Measurements from ENCODE around the gene CRK. TPM values are rescaled to one million over a fixed set of nuclear protein-coding genes. Genes with fewer than 3 reads are reported as not detected.

The CRK gene
- polyA plus RNA-seq, 1 experiment = 110 TPM

- POLR2A ChIA-PET = interaction anchor here (1.1 kb wide), 1 partner anchor 16 kb away, joined by 4 read pairs; no protein-coding TSS in a partner anchor
These were observed 38.8 kb upstream of the CRK start for GRCh38 chr17:1494736-1495253.

GRCh38 chr17:1494203-1494602 is 38.2 kb upstream of the CRK start:
- POLR2A ChIA-PET = no interaction called here

More at GRCh38 chr17:1494736-1495253, 38.8 kb upstream of the CRK start:
- H3K27me3 ChIP-seq (ENCODE audit: control insufficient read depth, insufficient read depth, low read length) = no peaks in the 10 kb centered on the region
- CTCF ChIA-PET = interaction anchor here (0.6 to 1.4 kb wide), 2 partner anchors 21 to 133 kb away, joined by 3 read pairs; no protein-coding TSS in a partner anchor
- peaks cover 3% of the 10 kb centered on the region; the same call in 1 of the 2 replicates for H3K9me3 ChIP-seq (ENCODE audit: control insufficient read depth, insufficient read depth, low read length)
- no peak for DNase-seq (ENCODE audit: low read depth, low spot score)
- no peak overlapping the region for H3K27ac ChIP-seq (ENCODE audit: low read depth, low read length)
- H3K4me3 ChIP-seq (ENCODE audit: low read depth, low read length) = no peak overlapping the region
- TF ChIP-seq CTCF (IDR thresholded peaks at IDR 0.05; ENCODE audit: low read depth, low read length) = no peak

GRCh38 chr17:1493291-1493980 is 37.4 kb upstream of the CRK start:
- ChIA-PET CTCF (no interaction called here), POLR2A (interaction anchor here (1.0 kb wide), 1 partner anchor 23 kb away, joined by 3 read pairs; the partner anchor contains the start of gene INPP5K)
- H3K4me3 ChIP-seq (ENCODE audit: low read depth, low read length) = no peak overlapping the region
- no peaks in the 10 kb centered on the region for H3K27me3 ChIP-seq (ENCODE audit: control insufficient read depth, insufficient read depth, low read length)
- peaks cover 3% of the 10 kb centered on the region; the same call in 1 of the 2 replicates for H3K9me3 ChIP-seq (ENCODE audit: control insufficient read depth, insufficient read depth, low read length)
- no peak for TF ChIP-seq CTCF (IDR thresholded peaks at IDR 0.05; ENCODE audit: low read depth, low read length)
- H3K27ac ChIP-seq (ENCODE audit: low read depth, low read length) = no peak overlapping the region
- DNase-seq (ENCODE audit: low read depth, low spot score) = no peak

More at GRCh38 chr17:1494203-1494602, 38.2 kb upstream of the CRK start:
- Histone ChIP-seq H3K9me3 (ENCODE audit: control insufficient read depth, insufficient read depth, low read length) (peaks cover 3% of the 10 kb centered on the region; the same call in 1 of the 2 replicates), H3K27me3 (ENCODE audit: control insufficient read depth, insufficient read depth, low read length) (no peaks in the 10 kb centered on the region), H3K27ac (ENCODE audit: low read depth, low read length) (no peak overlapping the region), H3K4me3 (ENCODE audit: low read depth, low read length) (no peak overlapping the region)
- no peak for DNase-seq (ENCODE audit: low read depth, low spot score)
- no peak for TF ChIP-seq CTCF (IDR thresholded peaks at IDR 0.05; ENCODE audit: low read depth, low read length)
- CTCF ChIA-PET = no interaction called here

GRCh38 chr17:1492249-1493206 is 36.5 kb upstream of the CRK start, which contains the start of gene MYO1C:
MYO1C (minus strand) TSS chr17:1492686; CDS start chr17:1492487, 199 bp downstream.
- TF ChIP-seq CTCF (IDR thresholded peaks at IDR 0.05; ENCODE audit: low read depth, low read length) = no peak
- DNase-seq (ENCODE audit: low read depth, low spot score) = no peak
- Histone ChIP-seq H3K27ac (ENCODE audit: low read depth, low read length) (no peak within 1 kb of the TSS), H3K9me3 (ENCODE audit: control insufficient read depth, insufficient read depth, low read length) (peaks cover 3% of the 10 kb centered on the region; the same call in 1 of the 2 replicates), H3K27me3 (ENCODE audit: control insufficient read depth, insufficient read depth, low read length) (no peaks in the 10 kb centered on the region), H3K4me3 (ENCODE audit: low read depth, low read length) (peak within 1 kb of the TSS; percentile 58)
- ChIA-PET CTCF (interaction anchor here (1.4 kb wide), 1 partner anchor 23 kb away, joined by 3 read pairs; no protein-coding TSS in a partner anchor), POLR2A (interaction anchor here (0.5 to 1.0 kb wide), 3 partner anchors 11 to 34 kb away, joined by 3 to 4 read pairs (median 4); partner anchors contain the start of gene INPP5K)
